ENCODE results near the gene RAD51B. TPM values are rescaled to one million over a fixed set of nuclear protein-coding genes. Genes with fewer than 3 reads are reported as not detected.

Gene RAD51B
- polyA plus RNA-seq, 10 donors: 5.3 to 10.7 (median 7.5) TPM

- no peak for DNase-seq
Observed at GRCh38 chr14:68542346-68542745, 722.8 kb downstream of the RAD51B start.

DNA sequence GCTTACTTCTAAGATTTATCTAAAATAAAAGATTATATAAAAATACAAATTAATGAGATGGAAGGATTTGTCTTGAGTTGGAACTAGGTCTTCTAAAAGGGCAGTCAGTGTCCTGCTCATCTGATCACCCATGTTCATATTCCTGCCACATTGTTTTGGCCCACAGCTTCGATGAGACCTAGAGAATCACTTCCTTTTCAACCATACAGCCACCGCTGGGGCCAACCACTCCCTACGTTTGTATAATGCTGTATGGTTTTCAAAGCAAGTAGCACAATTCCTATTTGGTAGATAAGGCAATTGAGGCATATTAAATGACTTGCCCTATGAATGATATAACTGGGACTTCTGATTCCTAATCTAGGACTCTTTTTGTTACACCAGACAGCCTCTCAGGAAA is 723.9 kb downstream of the RAD51B start:
- no peak for DNase-seq

- DNase-seq: peak; percentile 87 to 94 (median 94)
Observed at GRCh38 chr14:68544081-68544892, 724.7 kb downstream of the RAD51B start.

DNA sequence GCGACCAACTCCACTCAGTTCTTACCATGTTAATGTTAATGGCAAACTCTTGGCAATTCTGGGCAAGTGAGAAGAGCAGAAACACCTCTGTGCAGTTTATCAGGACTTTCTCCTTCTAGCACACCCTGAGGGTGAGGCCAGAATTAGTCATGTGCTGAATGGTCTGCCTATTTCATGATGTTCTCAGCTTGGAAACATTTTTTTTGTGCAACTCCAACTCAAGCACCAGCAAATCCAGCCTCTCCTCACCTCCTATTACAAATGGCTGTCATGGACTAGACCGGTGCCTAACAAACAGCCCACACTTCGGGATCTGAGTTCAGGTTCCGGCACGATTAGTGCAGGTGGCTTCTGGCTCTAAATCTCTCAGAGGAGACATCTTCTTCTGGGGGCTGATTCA is 727.3 kb downstream of the RAD51B start:
- no peak for DNase-seq

DNA sequence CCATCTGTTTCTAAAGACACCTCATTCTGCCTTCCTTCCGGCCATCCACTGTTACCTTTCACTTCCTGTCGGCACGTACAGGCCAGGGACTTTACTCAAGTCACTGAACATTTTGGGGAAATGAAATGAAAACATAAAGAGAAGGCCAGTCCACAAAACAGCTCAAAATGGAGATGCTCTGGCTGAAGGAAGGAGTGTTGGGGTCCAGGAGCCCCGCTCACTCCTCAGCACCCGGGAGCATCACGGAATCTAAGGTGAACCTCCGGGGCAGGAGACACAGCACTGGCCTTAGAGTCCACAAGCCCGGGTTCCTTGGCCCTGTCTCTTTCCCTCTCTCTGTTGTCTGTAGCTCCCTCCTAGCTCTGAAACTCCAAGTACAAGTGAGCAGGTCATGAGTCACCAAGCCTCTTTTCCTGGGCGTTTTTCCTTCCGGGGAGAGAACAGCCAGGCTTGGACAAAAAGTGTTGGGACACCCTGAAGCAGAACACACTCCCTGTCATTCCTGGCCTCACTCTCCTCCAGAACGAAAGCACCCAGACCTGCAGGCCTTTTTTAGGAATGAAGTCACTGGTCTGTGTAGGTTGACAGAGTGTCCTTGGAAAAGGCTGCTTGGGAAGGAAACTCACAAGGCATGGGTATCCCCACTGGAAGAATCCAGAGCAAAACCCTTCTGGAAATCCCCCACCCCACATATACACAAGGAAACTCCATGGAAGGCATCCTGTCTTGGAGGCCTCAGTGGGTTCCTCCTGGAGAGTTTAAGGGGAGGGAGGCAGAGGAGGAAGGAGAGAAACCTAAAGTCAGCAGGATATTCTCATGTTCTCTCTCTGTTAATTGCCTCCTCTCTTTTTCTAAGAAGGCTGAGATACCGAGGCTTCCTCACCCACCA is 728.0 kb downstream of the RAD51B start:
- peak in 1 of 3 donors; percentile 83 for DNase-seq

DNA sequence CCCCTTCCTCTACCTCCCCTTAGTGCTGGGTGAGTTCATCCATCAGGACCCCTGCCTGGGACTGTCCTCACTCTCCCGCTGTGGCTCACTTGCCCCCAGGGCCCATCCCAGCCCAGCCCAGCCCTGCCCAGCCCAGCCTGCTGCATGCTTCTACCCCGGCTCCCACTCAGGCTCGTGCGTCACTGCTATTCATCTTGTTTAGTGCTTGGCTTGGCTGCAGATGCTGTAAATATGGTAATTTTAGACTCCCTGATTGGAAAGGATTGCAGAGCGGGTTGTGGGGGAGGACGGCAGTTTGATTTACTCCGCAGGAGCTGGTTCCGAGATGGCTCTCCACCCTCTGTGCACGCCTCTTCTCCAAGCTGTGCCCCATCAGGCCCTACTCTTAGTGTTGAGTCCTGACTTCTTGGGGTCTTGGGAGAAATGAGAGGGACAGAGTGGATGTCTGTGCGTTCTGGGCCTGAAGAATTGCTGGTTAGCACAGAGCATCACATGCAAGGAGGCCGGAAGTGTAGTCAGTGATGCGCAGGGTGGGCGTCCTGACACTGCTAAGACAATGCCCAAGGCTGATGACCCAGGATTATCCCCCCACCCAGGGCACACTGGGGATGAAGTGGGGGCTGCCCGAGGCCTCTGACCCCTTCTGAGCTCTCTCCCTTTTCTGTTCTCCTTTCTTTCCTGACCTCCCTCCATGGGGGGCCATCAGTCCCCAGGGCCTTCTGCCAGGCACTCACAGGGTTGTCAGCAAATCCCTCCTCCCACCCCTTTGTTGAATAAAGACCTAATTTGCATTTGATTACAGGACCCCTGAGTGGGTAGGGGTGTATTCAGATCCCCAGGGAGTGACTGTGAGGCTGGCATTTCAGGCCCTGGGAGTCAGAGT is 728.9 kb downstream of the RAD51B start:
- DNase-seq: peak; percentile 91 to 97 (median 97)

DNA sequence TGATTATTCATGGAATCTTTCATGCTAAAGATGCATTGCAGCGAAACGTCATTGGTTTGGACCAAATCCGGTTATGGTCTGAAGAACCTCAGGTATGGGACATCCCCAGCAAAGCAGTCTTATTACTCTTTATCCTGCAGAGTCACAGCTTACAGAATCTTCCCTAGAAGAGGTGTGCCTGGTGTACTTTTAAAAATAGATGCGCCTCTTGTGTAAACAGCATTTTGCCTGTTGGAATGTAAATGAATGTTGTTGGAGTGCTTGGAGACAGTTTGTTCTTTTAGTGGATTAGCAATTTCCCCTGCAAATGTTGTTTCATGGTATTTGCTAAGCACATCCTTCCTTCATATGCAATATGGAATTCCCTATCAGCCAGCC is 730.7 kb downstream of the RAD51B start:
- peak in 1 of 3 donors; percentile 80 for DNase-seq

DNA sequence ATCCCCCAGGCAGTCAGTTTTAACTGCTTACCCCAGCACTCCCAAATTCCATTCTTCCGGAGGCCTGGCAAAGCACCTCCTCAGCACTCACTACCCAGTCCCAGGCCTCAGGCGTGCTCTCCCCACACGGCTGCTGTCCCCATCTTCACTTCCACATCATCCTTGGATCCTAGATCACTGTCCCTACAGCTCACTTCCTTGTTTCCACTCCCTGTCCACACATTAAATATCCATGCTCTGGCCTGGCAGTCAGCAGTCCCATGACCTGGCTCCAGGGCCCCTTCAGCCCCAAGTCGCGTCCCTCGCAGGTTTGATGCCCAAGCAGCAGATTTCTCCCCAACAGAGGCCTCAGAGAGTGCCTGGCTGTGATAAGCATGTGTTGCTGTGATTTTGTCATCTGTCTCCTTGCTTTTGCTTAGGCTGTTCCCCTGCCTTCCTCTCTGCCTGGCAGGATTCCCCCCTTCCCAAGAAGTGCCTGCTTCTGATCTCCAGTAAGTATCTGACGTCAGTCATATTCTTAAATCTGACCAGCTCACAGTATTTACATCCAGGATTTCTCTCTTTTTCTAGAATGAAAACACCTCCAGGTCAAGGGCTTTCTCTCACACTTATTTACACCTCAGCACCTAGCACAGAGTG is 731.6 kb downstream of the RAD51B start:
- DNase-seq: peak in 1 of 3 donors; percentile 72

DNA sequence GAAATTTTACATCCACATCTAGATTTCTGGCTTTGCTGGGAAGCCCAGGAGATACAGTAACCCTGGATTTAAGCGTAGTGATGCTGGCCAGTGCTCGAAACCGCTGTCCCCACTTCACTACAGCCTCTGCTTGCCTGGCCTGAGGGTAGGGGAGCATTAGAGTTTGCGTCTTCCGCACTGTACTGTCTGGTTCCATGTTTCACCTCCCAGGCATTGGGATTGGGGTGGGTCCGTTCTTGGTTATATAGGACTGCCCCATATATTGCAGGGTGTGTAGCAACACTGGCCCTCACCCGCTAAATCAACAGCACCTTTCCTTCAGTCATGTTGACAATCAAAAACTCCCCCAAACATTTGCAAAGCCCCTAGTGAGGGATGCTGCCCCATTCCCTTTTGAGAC is 732.5 kb downstream of the RAD51B start:
- no peak for DNase-seq

DNA sequence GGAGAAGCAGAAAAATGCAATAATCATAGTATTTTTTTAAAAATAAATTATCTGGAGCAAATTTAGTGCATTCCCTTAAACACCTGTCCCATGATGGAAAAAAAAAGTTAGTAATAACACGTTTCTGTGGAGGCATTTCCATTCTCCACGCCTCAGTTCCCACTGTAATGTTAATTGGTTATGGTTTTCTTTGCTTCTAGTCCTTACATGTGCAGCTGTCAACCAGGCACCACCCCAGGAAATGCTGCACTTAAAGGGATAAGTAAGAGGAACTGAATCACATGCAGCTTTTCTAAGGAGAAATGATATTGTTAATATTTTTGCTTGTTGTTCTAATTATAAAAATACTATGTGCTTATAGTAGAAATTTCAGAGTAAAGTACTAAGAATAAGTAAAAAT is 733.0 kb downstream of the RAD51B start:
- DNase-seq: peak in 2 of 3 donors; percentile 59 to 76

- peak in 1 of 3 donors; percentile 77 for DNase-seq
Observed at GRCh38 chr14:68553311-68553710, 733.7 kb downstream of the RAD51B start.

DNA sequence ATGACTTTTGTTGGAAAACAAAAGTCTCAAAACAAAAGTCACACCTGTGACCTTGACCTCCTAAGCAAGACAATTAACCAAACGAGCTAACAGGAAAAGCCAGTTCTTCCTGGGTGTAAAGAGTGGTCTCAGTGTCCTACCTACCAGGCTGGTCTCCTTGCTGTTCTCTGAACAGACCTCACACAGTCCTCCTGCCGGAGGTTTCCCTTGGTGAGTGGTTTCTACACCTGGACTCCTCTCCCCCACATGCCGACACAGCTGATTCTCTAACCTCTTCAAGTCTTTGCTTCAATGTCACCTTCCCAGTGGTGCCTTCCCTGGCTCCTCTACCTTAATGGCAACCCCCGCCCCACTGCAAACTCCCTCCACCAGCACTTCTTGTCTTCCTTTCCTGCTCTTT is 734.7 kb downstream of the RAD51B start:
- DNase-seq: no peak

GRCh38 chr14:68556253-68556652 is 736.7 kb downstream of the RAD51B start:
- no peak for DNase-seq

DNA sequence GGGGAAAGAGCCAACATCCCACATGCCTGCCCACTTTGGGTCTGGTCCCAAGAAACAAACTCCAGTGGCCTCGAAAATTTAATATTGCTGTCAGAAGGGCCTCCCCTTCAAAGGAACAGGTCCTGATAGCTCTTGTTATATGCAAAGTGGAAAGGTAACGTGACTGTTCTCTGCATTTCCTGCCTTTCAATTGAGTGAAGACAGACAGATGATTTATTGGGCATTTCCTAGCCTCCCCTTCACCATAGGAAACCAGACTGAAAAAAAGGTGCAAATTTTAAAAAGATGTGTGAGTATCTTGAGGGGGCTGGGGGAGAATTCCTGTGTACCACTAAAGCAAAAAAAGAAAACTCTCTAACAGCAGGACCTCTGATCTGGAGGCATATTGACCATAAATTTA is 738.1 kb downstream of the RAD51B start:
- no peak for DNase-seq

DNA sequence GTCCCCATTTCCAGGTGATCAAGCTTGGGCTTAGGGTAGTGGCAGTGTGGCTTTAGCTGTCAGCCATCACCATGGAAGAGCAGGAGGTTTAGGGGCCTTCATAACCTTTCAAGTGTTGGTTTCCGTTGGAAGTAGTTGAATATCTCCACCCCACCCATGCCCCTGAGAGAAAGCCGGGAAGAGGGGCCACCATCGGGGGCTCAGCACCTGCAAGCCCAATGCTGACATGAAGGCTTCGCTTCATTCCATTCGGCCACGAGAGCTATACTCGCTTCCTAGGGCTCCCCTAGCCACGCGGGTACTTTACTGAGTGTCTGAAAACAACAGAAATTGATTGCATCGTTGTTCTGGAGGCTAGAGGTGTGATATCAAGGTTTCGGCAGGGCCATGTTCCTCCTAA is 738.5 kb downstream of the RAD51B start:
- no peak for DNase-seq

DNA sequence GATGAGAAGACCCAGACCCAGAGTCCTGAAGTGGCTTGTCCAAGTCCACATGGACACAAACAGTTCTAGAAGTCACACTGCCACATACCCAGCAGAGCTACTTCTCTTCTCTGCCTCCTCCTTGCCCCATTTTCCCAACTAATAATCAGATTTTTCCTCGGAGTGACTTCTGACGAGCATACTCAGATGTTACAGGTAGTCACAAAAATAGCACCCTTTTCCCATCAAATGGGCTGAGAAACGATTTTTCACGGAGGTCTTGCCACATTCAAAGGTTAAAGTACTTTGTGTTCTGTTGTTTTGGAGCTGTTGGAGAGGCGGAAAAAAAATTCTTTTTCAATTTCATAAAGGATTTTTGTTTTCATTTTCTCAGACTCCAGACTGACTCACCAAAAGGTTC is 740.4 kb downstream of the RAD51B start:
- no peak for DNase-seq

DNA sequence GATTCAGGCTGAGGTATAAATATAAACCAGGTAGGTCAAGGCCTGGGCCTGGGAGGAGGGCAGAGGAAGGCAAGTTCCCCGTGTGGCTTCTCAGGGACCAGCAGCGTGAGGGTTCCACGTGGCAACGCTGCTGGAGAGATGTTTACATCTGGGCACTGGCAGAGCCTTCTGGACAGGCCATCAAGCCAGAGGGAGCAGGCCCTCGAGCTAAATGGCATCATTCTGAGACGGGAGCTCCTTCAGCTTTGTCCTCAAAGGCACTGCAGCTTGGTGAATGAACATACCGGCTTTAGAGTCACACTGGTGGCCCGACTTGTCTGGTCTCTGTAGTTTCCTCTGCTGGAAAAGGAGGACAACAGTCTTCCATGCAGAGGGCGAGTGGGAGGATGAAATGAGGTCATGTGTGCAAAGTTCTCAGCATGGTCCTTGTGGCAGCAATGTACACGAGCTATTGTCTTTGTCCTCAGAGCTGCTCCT is 742.0 kb downstream of the RAD51B start:
- no peak for DNase-seq

GRCh38 chr14:68562911-68563250 is 743.3 kb downstream of the RAD51B start:
- DNase-seq: no peak

GRCh38 chr14:68563251-68564131 is 743.9 kb downstream of the RAD51B start:
- DNase-seq: peak in 1 of 3 donors; percentile 77

GRCh38 chr14:68564191-68564825 is 744.7 kb downstream of the RAD51B start:
- peak in 1 of 3 donors; percentile 63 for DNase-seq

Measured in muscle of back (tissue), 11 donors.